K562 (cell line): ENCODE results near the gene HIVEP3. TPM values are rescaled to one million over a fixed set of nuclear protein-coding genes. Genes with fewer than 3 reads are reported as not detected.

Source experiments
- ATAC-seq: fragments of 200-7000 bp; cut with Tn5 transposase; 3 replicates; pipeline ENCODE4 v1.9.1; 2020; ENCODE audit warnings: moderate library complexity
- BruUV-seq: library from RNA; stranded (reverse); fragments of 400-500 nt; replicated peaks from 2 replicates; lab custom pipeline; 2021; lab: Mats Ljungman, UMichigan
- CTCF ChIA-PET: fragments of 300-600 bp; formaldehyde crosslinking; extraction: SDS; loops from one replicate; lab custom pipeline; 2021; ENCODE audit warnings: low intra/inter-chr PET ratio; lab: Yijun Ruan, JAX
- POLR2A ChIA-PET: fragments of 300-600, 350-650 bp; sonication (Branson Sonifier 250); formaldehyde crosslinking; extraction: SDS; loops from one replicate; lab custom pipeline; 2021; ENCODE audit warnings: antibody characterized with exemption, inconsistent platforms; lab: Yijun Ruan, JAX
- DNase-seq, 4 experiments: peaks; one replicate each; pipeline versions ENCODE4 v3.0.0 to v3.0.0-alpha.2; 2011 to 2018; ENCODE audit warnings: low spot score in 3 of 4, mixed read lengths in 3 of 4; ENCODE audit errors: extremely low read depth in 1 of 4
- FAIRE-seq: peaks from 2 replicates; lab custom pipeline; 2011; peaks lifted over from hg19 to GRCh38; lab: Jason Lieb, UNC
- H2AFZ ChIP-seq: 2 replicates; pipeline ENCODE4 v1.6.0; 2011; ENCODE audit warnings: low read depth, low read length, control low read depth, inconsistent platforms
- H3K27ac ChIP-seq: fragments of 200-600 bp; 3 replicates; pipeline ENCODE4 v1.8.0; 2011; ENCODE audit warnings: low read depth, mild to moderate bottlenecking, control low read depth, inconsistent platforms, low read length, moderate library complexity, mixed read lengths; ENCODE audit errors: extremely low read depth
- H3K27me3 ChIP-seq, 2 experiments: fragments of 300-600 bp in 1 of 2; 2 replicates in 1 of 2; 3 replicates in 1 of 2; pipeline versions ENCODE4 v1.6.0 to v1.8.0; 2011; ENCODE audit warnings: inconsistent platforms in 2 of 2, low read length in 2 of 2, mild to moderate bottlenecking in 1 of 2, mixed read lengths in 1 of 2, moderate library complexity in 1 of 2; ENCODE audit not compliant: control insufficient read depth in 2 of 2, insufficient read depth in 2 of 2
- H3K36me3 ChIP-seq: fragments of 300-600 bp; 3 replicates; pipeline ENCODE4 v1.8.0; 2011; ENCODE audit warnings: mild to moderate bottlenecking, low read length, inconsistent platforms; ENCODE audit not compliant: control insufficient read depth, insufficient read depth
- H3K4me1 ChIP-seq, 2 experiments: fragments of 200-600 bp in 1 of 2; replicated peaks in 1 of 2; 2 replicates in 1 of 2; 3 replicates in 1 of 2; pipeline versions ENCODE4 v1.5.1 to v1.8.0; 2011; ENCODE audit warnings: inconsistent platforms in 2 of 2, low read length in 2 of 2, mild to moderate bottlenecking in 1 of 2, mixed read lengths in 1 of 2, moderate library complexity in 1 of 2; ENCODE audit not compliant: control insufficient read depth in 2 of 2, insufficient read depth in 2 of 2
- H3K4me2 ChIP-seq: 2 replicates; pipeline ENCODE4 v1.6.1; 2011; ENCODE audit warnings: low read length, control low read depth, inconsistent platforms, mixed read lengths; ENCODE audit not compliant: insufficient read depth
- H3K4me3 ChIP-seq: fragments of 200-600 bp; sonication (generic), shearing (Covaris generic); 2 replicates; pipeline ENCODE4 v1.5.1; 2016; ENCODE audit warnings: control low read depth, inconsistent platforms
- H3K79me2 ChIP-seq: fragments of 200-600 bp; 3 replicates; pipeline ENCODE4 v1.8.0; 2011; ENCODE audit warnings: low read length, inconsistent platforms; ENCODE audit not compliant: control insufficient read depth, insufficient read depth
- H3K9ac ChIP-seq, 2 experiments: 2 replicates each; pipeline versions ENCODE4 v1.6.0 to v1.6.1; 2011; ENCODE audit warnings: low read depth in 2 of 2, low read length in 2 of 2, control low read depth in 1 of 2, inconsistent platforms in 1 of 2, mild to moderate bottlenecking in 1 of 2, mixed read lengths in 1 of 2; ENCODE audit not compliant: insufficient read depth in 1 of 2
- H3K9me1 ChIP-seq: one replicate; pipeline ENCODE4 v1.6.0; 2011; ENCODE audit warnings: inconsistent platforms, mild to moderate bottlenecking, low read length, moderate library complexity; ENCODE audit not compliant: control insufficient read depth, insufficient read depth
- H3K9me3 ChIP-seq: replicated peaks from 2 replicates; pipeline ENCODE4 v1.5.1; 2011; ENCODE audit warnings: low read depth, low read length, inconsistent platforms; ENCODE audit not compliant: control insufficient read depth, insufficient read depth
- H4K20me1 ChIP-seq: replicated peaks from 2 replicates; pipeline ENCODE4 v1.6.1; 2011; ENCODE audit warnings: low read length, inconsistent platforms, mixed read lengths; ENCODE audit not compliant: control insufficient read depth, insufficient read depth
- AFF1 ChIP-seq, 2 experiments: fragments of 450-650 bp; IDR thresholded peaks; 2 replicates each; pipeline ENCODE4 v1.6.1; 2018; ENCODE audit warnings: mild to moderate bottlenecking in 2 of 2, low read depth in 1 of 2; ENCODE audit not compliant: partially characterized antibody in 2 of 2
- CEBPB ChIP-seq: fragments of 450-650 bp; IDR thresholded peaks from 2 replicates; pipeline ENCODE4 v1.6.1; 2016; ENCODE audit warnings: missing genetic modification characterization, missing compliant biosample characterization
- CREBBP ChIP-seq: IDR thresholded peaks from one replicate; pipeline ENCODE4 v1.6.1; 2012; ENCODE audit warnings: low read depth, mild to moderate bottlenecking, control low read depth, inconsistent platforms, low read length
- DMBX1 ChIP-seq: fragments of 250-450 bp; sonication (Bioruptor Pico); IDR thresholded peaks from 2 replicates; pipeline ENCODE4 v1.8.0; 2022; ENCODE audit warnings: inconsistent platforms, mild to moderate bottlenecking, moderate library complexity, borderline replicate concordance
- ELF4 ChIP-seq: fragments of 450-650 bp; formaldehyde crosslinking; IDR thresholded peaks from 2 replicates; pipeline ENCODE4 v1.4.0; 2022; ENCODE audit warnings: missing genetic modification characterization
- HES1 ChIP-seq: fragments of 450-650 bp; IDR thresholded peaks from 2 replicates; pipeline ENCODE4 v1.6.1; 2016; ENCODE audit warnings: low read depth, mild to moderate bottlenecking, moderate library complexity
- HIVEP1 ChIP-seq: fragments of 250-450 bp; sonication (Bioruptor Pico); IDR thresholded peaks from 2 replicates; pipeline ENCODE4 v1.4.0; 2020; ENCODE audit warnings: mild to moderate bottlenecking
- HNRNPK ChIP-seq: fragments of 200-400 bp; formaldehyde crosslinking; IDR thresholded peaks from one replicate; pipeline ENCODE4 v1.6.1; 2018; ENCODE audit warnings: mild to moderate bottlenecking, low read depth, low read length; ENCODE audit not compliant: poor library complexity, severe bottlenecking
- HNRNPL ChIP-seq: fragments of 200-400 bp; formaldehyde crosslinking; IDR thresholded peaks from 2 replicates; pipeline ENCODE4 v1.6.1; 2017; ENCODE audit warnings: low read depth, mild to moderate bottlenecking, low read length
- JUN ChIP-seq, 2 experiments: sonication (generic) in 1 of 2; formaldehyde crosslinking in 1 of 2; IDR thresholded peaks; 2 replicates each; pipeline versions ENCODE4 v1.6.1 to v1.8.0; 2012 to 2022; ENCODE audit warnings: borderline replicate concordance in 2 of 2, mild to moderate bottlenecking in 2 of 2, improper control_type of control experiment in 1 of 2, low read depth in 1 of 2, low read length in 1 of 2, missing genetic modification reagents in 1 of 2
- KDM4B ChIP-seq, 2 experiments: fragments of 450-650 bp in 1 of 2; sonication (generic) in 1 of 2; IDR thresholded peaks; 2 replicates each; pipeline ENCODE4 v1.6.1; 2016 to 2017; ENCODE audit warnings: borderline replicate concordance in 2 of 2, antibody characterized with exemption in 1 of 2, low read depth in 1 of 2, mild to moderate bottlenecking in 1 of 2
- RBM22 ChIP-seq: fragments of 200-400 bp; formaldehyde crosslinking; IDR thresholded peaks from 2 replicates; pipeline ENCODE4 v1.6.1; 2018; ENCODE audit warnings: low read length, low read depth; ENCODE audit not compliant: poor library complexity, severe bottlenecking
- SRSF9 ChIP-seq: fragments of 200-400 bp; formaldehyde crosslinking; IDR thresholded peaks from 2 replicates; pipeline ENCODE4 v1.6.1; 2017; ENCODE audit warnings: low read depth, low read length, borderline replicate concordance
- SUPT5H ChIP-seq: fragments of 450-650 bp; IDR thresholded peaks from 2 replicates; pipeline ENCODE4 v1.6.1; 2016
- U2AF2 ChIP-seq: fragments of 200-400 bp; formaldehyde crosslinking; optimal IDR thresholded peaks from 2 replicates; pipeline ENCODE3; 2017; ENCODE audit warnings: low read depth, mild to moderate bottlenecking, low read length
- ZNF146 ChIP-seq: IDR thresholded peaks from one replicate; pipeline ENCODE4 v1.6.1; 2018; ENCODE audit warnings: missing compliant biosample characterization; ENCODE audit not compliant: unreplicated experiment
- ZNF311 ChIP-seq: fragments of 250-450 bp; sonication (Bioruptor Pico); IDR thresholded peaks from 2 replicates; pipeline ENCODE4 v1.4.0; 2020; ENCODE audit warnings: mild to moderate bottlenecking, moderate library complexity
- ZNF561 ChIP-seq: fragments of 450-650 bp; formaldehyde crosslinking; conservative IDR thresholded peaks from 2 replicates; pipeline ENCODE4 v1.4.0; 2020; ENCODE audit warnings: mild to moderate bottlenecking, moderate library complexity
- WGBS: fragments of 100-300 bp; shearing (Covaris generic); methylation state at CpG from one replicate; pipeline ENCODE4 v1.1.6; 2016; ENCODE audit warnings: low coverage, mixed read lengths; ENCODE audit not compliant: insufficient coverage; ENCODE audit errors: missing lambda C conversion rate; 5-methylcytosine and 5-hydroxymethylcytosine counted together
- in situ Hi-C: fragments of 300-500 bp; cut with MboI; formaldehyde crosslinking; loops from 4 replicates; pipeline ENCODE4 v1.15.0; 2018; ENCODE audit warnings: inconsistent platforms, mixed read lengths
- intact Hi-C: fragments of 100-400 bp; cut with micrococcal nuclease; formaldehyde crosslinking; loops from 2 replicates; pipeline ENCODE4 v1.14.2; 2022
- polyA plus RNA-seq, 8 experiments: library from polyadenylated mRNA; depleted of rRNA in 4 of 8; stranded (reverse) in 5 of 8; unstranded in 3 of 8; fragments of >200 nt; fragmentation: Nextera tagmentation in 2 of 8; fragmentation: Illumina TruSeq in 1 of 8; extraction: Ambion mirVana in 2 of 8; extraction: Trizol in 1 of 8; gene quantifications; 2 replicates each; pipeline versions ENCODE4 v1.2.1 to v1.2.3, GENCODE V29; 2011 to 2014; ENCODE audit warnings: inconsistent platforms in 1 of 8, missing spikeins in 1 of 8
- total RNA-seq, 7 experiments: library from RNA; depleted of rRNA in 6 of 7; stranded (reverse); fragments of >200 nt in 6 of 7; fragmentation: Illumina TruSeq in 2 of 7; extraction: Trizol in 2 of 7; gene quantifications; 2 replicates each; pipeline versions ENCODE4 v1.2.1 to v1.2.3, GENCODE V29; 2011 to 2021; ENCODE audit warnings: low replicate concordance in 1 of 7

Gene HIVEP3
- total and polyA plus RNA-seq, 9 of the 15 experiments (the other 6 are each of a cell fraction or from before 2014, with no cell fraction given): 0.09 to 0.58 (median 0.34) TPM; not detected in 1

GRCh38 chr1:41823471-41823870 is 95.3 kb downstream of the HIVEP3 start:
- no peak for FAIRE-seq
- WGBS: 0% methylated on average over 4 of the region's 4 CpGs
- Histone ChIP-seq H3K9me3 (no peaks in the 10 kb centered on the region), H3K27me3 (peaks cover 5 to 10% of the 10 kb centered on the region in 2 experiments; a peak in 1 of 5 replicates), H3K27ac (no peak overlapping the region), H3K4me3 (no peak overlapping the region), H2AFZ (no peak overlapping the region), H3K4me1 (no peaks in the 10 kb centered on the region), H3K4me2 (no peak overlapping the region), H3K9ac (no peak overlapping the region), H4K20me1 (no peaks in the 10 kb centered on the region), H3K36me3 (no peaks in the 10 kb centered on the region), H3K9me1 (no peaks in the 10 kb centered on the region), H3K79me2 (no peaks in the 10 kb centered on the region)
- DNase-seq: no peak
- CTCF ChIA-PET: no interaction called here
- in situ Hi-C loops: loop anchor here (25.0 kb wide), 1 partner anchor 314 kb away; no protein-coding TSS in a partner anchor
- intact Hi-C loops: no loop called here
- TF ChIP-seq AFF1 (IDR thresholded peaks at IDR 0.05; ENCODE audit: low read depth in 1 of 2, partially characterized antibody in 2 of 2) (no peak), HIVEP1 (CRISPR knock-in tag) (no peak), U2AF2 (no peak), ZNF311 (CRISPR knock-in tag) (no peak), HNRNPK (no peak), DMBX1 (no peak), CREBBP (no peak), CEBPB (tag) (no peak), HES1 (no peak), JUN (IDR thresholded peaks at IDR 0.05; ENCODE audit: borderline replicate concordance, low read depth, low read length) (no peak), JUN (CRISPR knock-in tag; IDR thresholded peaks at IDR 0.05; ENCODE audit: borderline replicate concordance) (no peak), ZNF146 (CRISPR knock-in tag) (no peak), SRSF9 (no peak), SUPT5H (no peak), ZNF561 (CRISPR knock-in tag) (no peak), HNRNPL (no peak), ELF4 (no peak), RBM22 (no peak), KDM4B (IDR thresholded peaks at IDR 0.05; ENCODE audit: borderline replicate concordance in 2 of 2, low read depth in 1 of 2) (no peak)
- POLR2A ChIA-PET: interaction anchor here (0.6 to 0.9 kb wide), 3 partner anchors 12 to 696 kb away, joined by 3 to 4 read pairs (median 3); no protein-coding TSS in a partner anchor
- no TSS peak for BruUV-seq
- ATAC-seq: no peak
